K562 (cell line): ENCODE data around the gene TRIOBP. TPM values are rescaled to one million over a fixed set of nuclear protein-coding genes. Genes with fewer than 3 reads are reported as not detected.
A peak's percentile ranks its signal among the peaks of the same experiment; 100 is the strongest.

ENCODE experiments used
- ATAC-seq: fragments of 200-7000 bp; cut with Tn5 transposase; 3 replicates; pipeline ENCODE4 v1.9.1; 2020; ENCODE audit warnings: moderate library complexity
- BruUV-seq: library from RNA; stranded (reverse); fragments of 400-500 nt; replicated peaks from 2 replicates; lab custom pipeline; 2021; lab: Mats Ljungman, UMichigan
- CTCF ChIA-PET: fragments of 300-600 bp; formaldehyde crosslinking; extraction: SDS; loops from one replicate; lab custom pipeline; 2021; ENCODE audit warnings: low intra/inter-chr PET ratio; lab: Yijun Ruan, JAX
- POLR2A ChIA-PET: fragments of 300-600, 350-650 bp; sonication (Branson Sonifier 250); formaldehyde crosslinking; extraction: SDS; loops from one replicate; lab custom pipeline; 2021; ENCODE audit warnings: antibody characterized with exemption, inconsistent platforms; lab: Yijun Ruan, JAX
- DNase-seq, 4 experiments: peaks; one replicate each; pipeline versions ENCODE4 v3.0.0 to v3.0.0-alpha.2; 2011 to 2018; ENCODE audit warnings: low spot score in 3 of 4, mixed read lengths in 3 of 4; ENCODE audit errors: extremely low read depth in 1 of 4
- FAIRE-seq: peaks from 2 replicates; lab custom pipeline; 2011; peaks lifted over from hg19 to GRCh38; lab: Jason Lieb, UNC
- H2AFZ ChIP-seq: 2 replicates; pipeline ENCODE4 v1.6.0; 2011; ENCODE audit warnings: low read depth, low read length, control low read depth, inconsistent platforms
- H3K27ac ChIP-seq: fragments of 200-600 bp; 3 replicates; pipeline ENCODE4 v1.8.0; 2011; ENCODE audit warnings: low read depth, mild to moderate bottlenecking, control low read depth, inconsistent platforms, low read length, moderate library complexity, mixed read lengths; ENCODE audit errors: extremely low read depth
- H3K27me3 ChIP-seq, 2 experiments: fragments of 300-600 bp in 1 of 2; 2 replicates in 1 of 2; 3 replicates in 1 of 2; pipeline versions ENCODE4 v1.6.0 to v1.8.0; 2011; ENCODE audit warnings: inconsistent platforms in 2 of 2, low read length in 2 of 2, mild to moderate bottlenecking in 1 of 2, mixed read lengths in 1 of 2, moderate library complexity in 1 of 2; ENCODE audit not compliant: control insufficient read depth in 2 of 2, insufficient read depth in 2 of 2
- H3K36me3 ChIP-seq: fragments of 300-600 bp; 3 replicates; pipeline ENCODE4 v1.8.0; 2011; ENCODE audit warnings: mild to moderate bottlenecking, low read length, inconsistent platforms; ENCODE audit not compliant: control insufficient read depth, insufficient read depth
- H3K4me1 ChIP-seq, 2 experiments: fragments of 200-600 bp in 1 of 2; replicated peaks in 1 of 2; 2 replicates in 1 of 2; 3 replicates in 1 of 2; pipeline versions ENCODE4 v1.5.1 to v1.8.0; 2011; ENCODE audit warnings: inconsistent platforms in 2 of 2, low read length in 2 of 2, mild to moderate bottlenecking in 1 of 2, mixed read lengths in 1 of 2, moderate library complexity in 1 of 2; ENCODE audit not compliant: control insufficient read depth in 2 of 2, insufficient read depth in 2 of 2
- H3K4me2 ChIP-seq: 2 replicates; pipeline ENCODE4 v1.6.1; 2011; ENCODE audit warnings: low read length, control low read depth, inconsistent platforms, mixed read lengths; ENCODE audit not compliant: insufficient read depth
- H3K4me3 ChIP-seq: fragments of 200-600 bp; sonication (generic), shearing (Covaris generic); 2 replicates; pipeline ENCODE4 v1.5.1; 2016; ENCODE audit warnings: control low read depth, inconsistent platforms
- H3K79me2 ChIP-seq: fragments of 200-600 bp; 3 replicates; pipeline ENCODE4 v1.8.0; 2011; ENCODE audit warnings: low read length, inconsistent platforms; ENCODE audit not compliant: control insufficient read depth, insufficient read depth
- H3K9ac ChIP-seq, 2 experiments: 2 replicates each; pipeline versions ENCODE4 v1.6.0 to v1.6.1; 2011; ENCODE audit warnings: low read depth in 2 of 2, low read length in 2 of 2, control low read depth in 1 of 2, inconsistent platforms in 1 of 2, mild to moderate bottlenecking in 1 of 2, mixed read lengths in 1 of 2; ENCODE audit not compliant: insufficient read depth in 1 of 2
- H3K9me1 ChIP-seq: one replicate; pipeline ENCODE4 v1.6.0; 2011; ENCODE audit warnings: inconsistent platforms, mild to moderate bottlenecking, low read length, moderate library complexity; ENCODE audit not compliant: control insufficient read depth, insufficient read depth
- H3K9me3 ChIP-seq: replicated peaks from 2 replicates; pipeline ENCODE4 v1.5.1; 2011; ENCODE audit warnings: low read depth, low read length, inconsistent platforms; ENCODE audit not compliant: control insufficient read depth, insufficient read depth
- H4K20me1 ChIP-seq: replicated peaks from 2 replicates; pipeline ENCODE4 v1.6.1; 2011; ENCODE audit warnings: low read length, inconsistent platforms, mixed read lengths; ENCODE audit not compliant: control insufficient read depth, insufficient read depth
- BCOR ChIP-seq: fragments of 450-650 bp; IDR thresholded peaks from 2 replicates; pipeline ENCODE4 v1.6.1; 2016
- CSDE1 ChIP-seq, 2 experiments: fragments of 450-650 bp; IDR thresholded peaks; 2 replicates each; pipeline ENCODE4 v1.6.1; 2016; ENCODE audit warnings: mild to moderate bottlenecking in 1 of 2
- HSF4 ChIP-seq: fragments of 250-450 bp; sonication (Bioruptor Pico); IDR thresholded peaks from 2 replicates; pipeline ENCODE4 v2.1.2; 2022; ENCODE audit warnings: mild to moderate bottlenecking, moderate library complexity, borderline replicate concordance
- IRF2 ChIP-seq: sonication (generic); formaldehyde crosslinking; IDR thresholded peaks from 2 replicates; pipeline ENCODE4 v1.8.1; 2022; ENCODE audit warnings: mild to moderate bottlenecking, missing genetic modification reagents
- PHF20 ChIP-seq: fragments of 450-650 bp; IDR thresholded peaks from 2 replicates; pipeline ENCODE4 v1.6.1; 2018; ENCODE audit not compliant: partially characterized antibody
- RBM39 ChIP-seq: fragments of 200-400 bp; formaldehyde crosslinking; optimal IDR thresholded peaks from 2 replicates; pipeline ENCODE3; 2018; ENCODE audit warnings: low read depth, low read length
- UBTF ChIP-seq, 2 experiments: IDR thresholded peaks; 2 replicates each; pipeline ENCODE4 v1.6.1; 2012; ENCODE audit warnings: improper control_type of control experiment in 2 of 2, low read depth in 2 of 2, low read length in 2 of 2, borderline replicate concordance in 1 of 2
- ZFP36 ChIP-seq: fragments of 150-350 bp; IDR thresholded peaks from 2 replicates; pipeline ENCODE4 v1.6.1; 2018; ENCODE audit warnings: low read length, low read depth; ENCODE audit not compliant: partially characterized antibody
- ZKSCAN3 ChIP-seq: fragments of 250-450 bp; sonication (Bioruptor Pico); IDR thresholded peaks from 2 replicates; pipeline ENCODE4 v1.4.0; 2020
- ZNF507 ChIP-seq: conservative IDR thresholded peaks from 2 replicates; pipeline ENCODE4 v1.6.1; 2017; ENCODE audit warnings: missing genetic modification characterization, missing compliant biosample characterization
- ZNF699 ChIP-seq: fragments of 250-450 bp; sonication (Bioruptor Pico); IDR thresholded peaks from 2 replicates; pipeline ENCODE4 v1.8.0; 2021; ENCODE audit warnings: mild to moderate bottlenecking, moderate library complexity; ENCODE audit not compliant: insufficient replicate concordance
- ZNF766 ChIP-seq: fragments of 200-800 bp; sonication (Bioruptor generic); conservative IDR thresholded peaks from 2 replicates; pipeline ENCODE4 v1.6.1; 2016; ENCODE audit warnings: missing genetic modification characterization, missing compliant biosample characterization
- WGBS: fragments of 100-300 bp; shearing (Covaris generic); methylation state at CpG from one replicate; pipeline ENCODE4 v1.1.6; 2016; ENCODE audit warnings: low coverage, mixed read lengths; ENCODE audit not compliant: insufficient coverage; ENCODE audit errors: missing lambda C conversion rate; 5-methylcytosine and 5-hydroxymethylcytosine counted together
- in situ Hi-C: fragments of 300-500 bp; cut with MboI; formaldehyde crosslinking; loops from 4 replicates; pipeline ENCODE4 v1.15.0; 2018; ENCODE audit warnings: inconsistent platforms, mixed read lengths
- intact Hi-C: fragments of 100-400 bp; cut with micrococcal nuclease; formaldehyde crosslinking; loops from 2 replicates; pipeline ENCODE4 v1.14.2; 2022
- polyA plus RNA-seq, 8 experiments: library from polyadenylated mRNA; depleted of rRNA in 4 of 8; stranded (reverse) in 5 of 8; unstranded in 3 of 8; fragments of >200 nt; fragmentation: Nextera tagmentation in 2 of 8; fragmentation: Illumina TruSeq in 1 of 8; extraction: Ambion mirVana in 2 of 8; extraction: Trizol in 1 of 8; gene quantifications; 2 replicates each; pipeline versions ENCODE4 v1.2.1 to v1.2.3, GENCODE V29; 2011 to 2014; ENCODE audit warnings: inconsistent platforms in 1 of 8, missing spikeins in 1 of 8
- total RNA-seq, 7 experiments: library from RNA; depleted of rRNA in 6 of 7; stranded (reverse); fragments of >200 nt in 6 of 7; fragmentation: Illumina TruSeq in 2 of 7; extraction: Trizol in 2 of 7; gene quantifications; 2 replicates each; pipeline versions ENCODE4 v1.2.1 to v1.2.3, GENCODE V29; 2011 to 2021; ENCODE audit warnings: low replicate concordance in 1 of 7
- TF ChIP-seq, protein P1 (sequence below): fragments of 250-450 bp; sonication (Bioruptor Pico); IDR thresholded peaks from 2 replicates; pipeline ENCODE4 v1.4.0; 2020; ENCODE audit warnings: mild to moderate bottlenecking
- TF ChIP-seq, protein P2 (sequence below): sonication (generic); formaldehyde crosslinking; IDR thresholded peaks from 2 replicates; pipeline ENCODE4 v1.9.0; 2022; ENCODE audit warnings: mild to moderate bottlenecking, missing genetic modification reagents
- TF ChIP-seq, protein P3 (sequence below), 2 experiments: fragments of 450-650 bp; conservative IDR thresholded peaks; 2 replicates each; pipeline ENCODE4 v1.6.1; 2017; ENCODE audit warnings: mild to moderate bottlenecking in 2 of 2, moderate library complexity in 2 of 2

TRIOBP gene
- total and polyA plus RNA-seq, 9 of the 15 experiments (the other 6 are each of a cell fraction or from before 2014, with no cell fraction given) = 0.24 to 13.8 (median 5.5) TPM

DNA sequence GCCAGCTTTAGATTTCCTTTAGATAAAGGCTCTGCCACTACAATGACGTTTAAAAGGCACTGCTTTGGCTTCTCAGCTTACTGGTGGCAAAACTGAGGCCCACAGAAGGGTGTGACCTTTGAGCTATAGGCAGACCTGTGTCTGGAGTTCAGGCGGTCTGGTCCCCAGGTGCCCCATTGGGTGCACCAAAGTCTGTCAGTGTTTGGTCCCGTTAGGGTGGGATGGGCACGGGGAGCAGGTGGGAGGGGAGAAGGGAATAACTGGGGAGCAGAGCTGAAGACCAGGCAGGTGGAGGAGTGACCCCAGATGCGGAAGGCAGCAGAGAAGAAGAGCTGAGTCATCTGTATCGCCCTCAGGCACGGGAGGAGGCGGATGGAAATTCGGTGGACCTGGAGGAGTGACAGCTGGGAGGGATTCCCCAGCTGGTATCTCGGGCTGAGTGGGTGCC lies 65.6 kb downstream of the TRIOBP start:
- intact Hi-C loops (no loop called here), in situ Hi-C loops (no loop called here)
- BruUV-seq = no TSS peak
- H4K20me1 ChIP-seq = no peaks in the 10 kb centered on the region
- H3K27ac ChIP-seq = peak overlapping the region; percentile 60; the same call in 2 of the 3 replicates
- no peaks in the 10 kb centered on the region for H3K27me3 ChIP-seq
- peaks cover 2% of the 10 kb centered on the region; the same call in 1 of the 3 replicates for H3K36me3 ChIP-seq
- ChIA-PET POLR2A (interaction anchor here (0.6 to 1.2 kb wide), 3 partner anchors 30 to 129 kb away, joined by 3 read pairs; no protein-coding TSS in a partner anchor), CTCF (no interaction called here)
- peak overlapping the region; percentile 78; the same call in 1 of the 2 replicates for H2AFZ ChIP-seq
- peak; percentile 91 for ATAC-seq
- FAIRE-seq = peak; percentile 82
- H3K9ac ChIP-seq = peak overlapping the region; percentile 6 to 79; a peak in 3 of 4 replicates
- DNase-seq = peak; percentile 71 to 73 (median 72)
- peaks cover 17 to 38% of the 10 kb centered on the region in 2 experiments for H3K4me1 ChIP-seq
- no peak overlapping the region for H3K4me3 ChIP-seq
- peak overlapping the region; percentile 5 for H3K4me2 ChIP-seq
- WGBS = 3% methylated on average over 5 of the region's 10 CpGs
- H3K9me3 ChIP-seq = no peaks in the 10 kb centered on the region
- no peaks in the 10 kb centered on the region for H3K79me2 ChIP-seq
- no peaks in the 10 kb centered on the region for H3K9me1 ChIP-seq
- no peak for TF ChIP-seq IRF2 (CRISPR knock-in tag)
- TF ChIP-seq, protein P1, sequence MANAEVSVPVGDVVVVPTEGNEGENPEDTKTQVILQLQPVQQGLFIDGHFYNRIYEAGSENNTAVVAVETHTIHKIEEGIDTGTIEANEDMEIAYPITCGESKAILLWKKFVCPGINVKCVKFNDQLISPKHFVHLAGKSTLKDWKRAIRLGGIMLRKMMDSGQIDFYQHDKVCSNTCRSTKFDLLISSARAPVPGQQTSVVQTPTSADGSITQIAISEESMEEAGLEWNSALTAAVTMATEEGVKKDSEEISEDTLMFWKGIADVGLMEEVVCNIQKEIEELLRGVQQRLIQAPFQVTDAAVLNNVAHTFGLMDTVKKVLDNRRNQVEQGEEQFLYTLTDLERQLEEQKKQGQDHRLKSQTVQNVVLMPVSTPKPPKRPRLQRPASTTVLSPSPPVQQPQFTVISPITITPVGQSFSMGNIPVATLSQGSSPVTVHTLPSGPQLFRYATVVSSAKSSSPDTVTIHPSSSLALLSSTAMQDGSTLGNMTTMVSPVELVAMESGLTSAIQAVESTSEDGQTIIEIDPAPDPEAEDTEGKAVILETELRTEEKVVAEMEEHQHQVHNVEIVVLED = no peak
- TF ChIP-seq ZNF507 = no peak
- no peak for TF ChIP-seq ZKSCAN3
- TF ChIP-seq ZNF766 (CRISPR knock-in tag) = no peak
- TF ChIP-seq ZNF699 (CRISPR knock-in tag) = no peak
- TF ChIP-seq, protein P2, sequence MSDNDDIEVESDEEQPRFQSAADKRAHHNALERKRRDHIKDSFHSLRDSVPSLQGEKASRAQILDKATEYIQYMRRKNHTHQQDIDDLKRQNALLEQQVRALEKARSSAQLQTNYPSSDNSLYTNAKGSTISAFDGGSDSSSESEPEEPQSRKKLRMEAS (CRISPR knock-in tag) = no peak
- no peak for TF ChIP-seq CSDE1 (IDR thresholded peaks at IDR 0.05)
- no peak for TF ChIP-seq ZFP36
- no peak for TF ChIP-seq UBTF (IDR thresholded peaks at IDR 0.05; ENCODE audit: borderline replicate concordance in 1 of 2, low read depth in 2 of 2, low read length in 2 of 2)
- TF ChIP-seq RBM39 = no peak
- TF ChIP-seq PHF20 = no peak
- TF ChIP-seq, protein P3, sequence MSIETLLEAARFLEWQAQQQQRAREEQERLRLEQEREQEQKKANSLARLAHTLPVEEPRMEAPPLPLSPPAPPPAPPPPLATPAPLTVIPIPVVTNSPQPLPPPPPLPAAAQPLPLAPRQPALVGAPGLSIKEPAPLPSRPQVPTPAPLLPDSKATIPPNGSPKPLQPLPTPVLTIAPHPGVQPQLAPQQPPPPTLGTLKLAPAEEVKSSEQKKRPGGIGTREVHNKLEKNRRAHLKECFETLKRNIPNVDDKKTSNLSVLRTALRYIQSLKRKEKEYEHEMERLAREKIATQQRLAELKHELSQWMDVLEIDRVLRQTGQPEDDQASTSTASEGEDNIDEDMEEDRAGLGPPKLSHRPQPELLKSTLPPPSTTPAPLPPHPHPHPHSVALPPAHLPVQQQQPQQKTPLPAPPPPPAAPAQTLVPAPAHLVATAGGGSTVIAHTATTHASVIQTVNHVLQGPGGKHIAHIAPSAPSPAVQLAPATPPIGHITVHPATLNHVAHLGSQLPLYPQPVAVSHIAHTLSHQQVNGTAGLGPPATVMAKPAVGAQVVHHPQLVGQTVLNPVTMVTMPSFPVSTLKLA (conservative IDR thresholded peaks at IDR 0.05) = 0 out of 4 replicates have a peak, but pooled peaks of 1 of the 2 experiments have one; percentile 31
- TF ChIP-seq HSF4 = no peak
- TF ChIP-seq BCOR = no peak
